NCI-H446 treated with DMSO at 0.1 percent for 48 hours (cell line): Measurements from ENCODE around the gene TMEM248.
"Not testable (repeated sequence)": the region's sequence is repeated elsewhere in the genome, so short reads cannot be mapped to it uniquely, and the experiment has no call there.

Experiments used
- DNase-seq: peaks from one replicate; lab custom pipeline; 2025; lab: John Stamatoyannopoulos, UW

The TMEM248 gene

DNA sequence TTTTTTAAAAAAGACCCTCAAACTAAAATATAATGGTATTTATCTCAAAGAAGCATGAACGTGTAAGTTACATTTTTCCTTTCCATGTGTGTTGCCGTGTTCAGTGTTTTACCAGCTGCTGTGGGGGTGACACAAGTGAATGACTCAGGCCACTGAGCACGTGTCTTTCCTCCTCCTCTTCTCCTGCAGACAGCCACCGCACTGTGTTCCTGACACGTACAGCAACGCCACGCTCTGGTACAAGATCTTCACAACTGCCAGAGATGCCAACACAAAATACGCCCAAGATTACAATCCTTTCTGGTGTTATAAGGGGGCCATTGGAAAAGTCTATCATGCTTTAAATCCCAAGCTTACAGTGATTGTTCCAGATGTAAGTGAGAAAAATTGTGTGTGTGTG lies 29.7 kb downstream of the TMEM248 start:
- DNase-seq, result no peak

- DNase-seq, result no peak
Measured at GRCh38 chr7:66952343-66953043, 31.5 kb downstream of the TMEM248 start.

DNA sequence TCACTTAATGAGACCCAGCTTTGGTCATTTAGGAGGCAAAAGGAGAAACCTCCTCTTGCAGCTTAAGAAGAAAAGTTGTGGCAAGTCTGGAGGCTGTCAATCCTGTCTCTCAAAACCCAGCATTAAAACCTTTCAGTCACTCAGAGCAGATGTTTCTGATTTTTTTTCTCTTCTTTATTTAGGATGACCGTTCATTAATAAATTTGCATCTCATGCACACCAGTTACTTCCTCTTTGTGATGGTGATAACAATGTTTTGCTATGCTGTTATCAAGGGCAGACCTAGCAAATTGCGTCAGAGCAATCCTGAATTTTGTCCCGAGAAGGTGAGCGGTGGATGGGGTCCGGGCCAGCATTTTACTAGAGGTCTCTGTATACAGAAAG lies 32.0 kb downstream of the TMEM248 start:
- DNase-seq, result no peak

DNA sequence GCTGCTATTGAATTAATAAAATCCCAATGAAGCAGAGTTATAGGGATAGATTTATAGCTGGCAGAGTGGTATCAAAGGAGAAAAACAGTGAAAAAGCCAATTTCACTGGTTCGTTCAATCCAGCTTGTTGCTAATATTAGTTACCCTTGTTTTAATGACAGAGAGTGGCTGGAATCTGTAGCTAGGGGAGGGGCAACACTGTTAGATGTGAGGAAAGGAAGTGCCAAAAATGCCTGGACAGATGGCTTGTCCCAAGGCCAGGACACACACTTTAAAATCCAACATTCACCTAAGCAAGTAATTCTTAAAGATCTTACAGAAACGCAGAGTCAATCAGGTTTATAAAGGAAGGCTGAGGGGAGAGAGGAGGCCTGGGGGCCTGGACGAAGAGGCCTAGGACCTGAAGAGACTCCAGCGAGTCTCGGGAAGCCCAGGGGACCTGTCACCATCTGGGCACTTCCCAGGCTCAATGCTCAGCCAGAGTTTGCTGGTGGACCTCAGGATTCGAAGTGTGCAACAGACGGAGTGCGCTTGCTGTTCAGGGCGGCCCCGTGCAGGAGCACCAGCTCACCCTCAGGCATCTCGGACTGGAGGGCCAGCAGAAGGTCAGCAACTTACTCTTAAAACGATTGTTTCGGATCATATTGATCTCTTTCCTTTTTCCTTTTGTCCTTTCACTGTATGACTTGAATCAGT lies 36.7 kb downstream of the TMEM248 start:
- no peak for DNase-seq

DNA sequence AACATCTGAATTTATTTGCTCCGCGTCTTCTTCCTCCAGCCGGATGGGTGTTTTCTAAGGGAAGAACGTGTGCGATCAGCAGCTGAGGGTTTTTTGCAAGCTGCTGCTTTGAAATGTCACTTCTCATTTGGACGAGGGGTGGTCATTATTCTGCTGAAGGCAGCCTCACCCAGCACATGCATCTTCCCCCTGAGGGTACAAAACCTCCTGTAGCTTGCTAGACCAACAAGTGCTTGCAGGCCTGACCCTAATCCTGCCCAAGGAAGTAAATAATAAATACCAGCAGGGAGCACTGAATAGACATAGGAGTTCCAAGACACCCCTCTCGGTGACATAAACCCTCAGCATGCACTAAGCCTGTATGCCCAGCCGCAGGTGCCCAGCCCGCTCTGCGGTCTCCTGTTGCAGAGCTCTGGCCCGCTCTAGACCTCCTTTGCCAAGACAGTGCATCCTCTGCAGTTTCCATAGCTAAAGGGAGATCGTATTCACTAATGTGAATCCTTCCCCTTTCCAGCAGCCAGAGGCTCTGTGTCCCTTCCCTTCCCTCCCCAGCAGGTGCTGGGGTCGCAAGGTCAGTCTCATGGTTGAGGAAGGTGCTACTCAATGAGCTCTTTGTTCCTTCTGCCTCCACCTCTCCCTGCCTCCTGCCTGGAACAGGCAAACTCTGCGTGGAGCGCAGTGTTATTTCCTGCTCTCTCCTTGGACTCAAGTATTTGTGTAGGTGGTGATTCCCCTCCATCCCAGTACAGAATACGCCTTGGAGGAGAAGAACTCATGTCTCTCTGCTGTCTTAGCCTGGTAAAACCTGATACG lies 37.7 kb downstream of the TMEM248 start:
- no peak for DNase-seq

DNA sequence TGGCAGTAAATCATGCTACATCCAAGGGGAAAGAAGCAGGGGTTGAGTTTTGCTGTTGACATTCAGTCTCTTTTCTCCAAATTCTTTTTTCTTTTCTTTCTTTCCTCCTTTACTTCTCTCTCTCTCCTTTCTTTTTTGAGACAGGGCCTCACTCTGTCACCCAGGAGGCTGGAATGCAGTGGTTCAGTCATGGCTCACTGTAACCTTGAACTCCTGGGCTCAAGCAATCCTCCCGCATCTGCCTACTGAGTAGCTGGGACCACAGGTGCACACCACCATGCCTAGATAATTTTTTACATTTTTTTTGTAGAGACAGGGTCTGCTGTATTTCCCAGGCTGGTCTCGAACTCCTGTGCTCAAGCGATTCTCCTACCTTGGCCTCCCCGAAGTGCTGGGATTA lies 39.2 kb downstream of the TMEM248 start:
- DNase-seq, result no peak

- no peak for DNase-seq
Measured at GRCh38 chr7:66961096-66961495, 40.1 kb downstream of the TMEM248 start.

- no peak for DNase-seq
Measured at GRCh38 chr7:66964411-66964810, 43.4 kb downstream of the TMEM248 start.

- no peak for DNase-seq
Measured at GRCh38 chr7:66967029-66967428, 46.0 kb downstream of the TMEM248 start.

DNA sequence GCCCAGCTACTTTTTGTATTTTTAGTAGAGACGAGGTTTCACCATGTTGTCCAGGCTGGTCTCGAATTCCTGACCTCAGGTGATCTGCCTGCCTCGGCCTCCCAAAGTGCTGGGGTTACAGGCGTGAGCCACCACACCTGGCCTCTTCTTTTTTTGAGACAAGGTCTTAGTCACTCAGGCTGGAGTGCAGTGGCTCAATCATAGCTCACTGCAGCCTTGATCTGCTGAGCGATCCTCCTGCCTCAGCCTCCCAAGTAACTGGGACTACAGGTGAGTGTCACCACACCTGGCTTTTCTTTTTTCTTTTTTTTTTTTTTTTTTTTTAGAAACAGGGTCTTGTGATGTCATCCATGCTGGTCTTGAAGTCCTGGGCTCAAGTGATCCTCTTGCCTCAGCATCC lies 48.0 kb downstream of the TMEM248 start:
- DNase-seq, result not testable (repeated sequence)

DNA sequence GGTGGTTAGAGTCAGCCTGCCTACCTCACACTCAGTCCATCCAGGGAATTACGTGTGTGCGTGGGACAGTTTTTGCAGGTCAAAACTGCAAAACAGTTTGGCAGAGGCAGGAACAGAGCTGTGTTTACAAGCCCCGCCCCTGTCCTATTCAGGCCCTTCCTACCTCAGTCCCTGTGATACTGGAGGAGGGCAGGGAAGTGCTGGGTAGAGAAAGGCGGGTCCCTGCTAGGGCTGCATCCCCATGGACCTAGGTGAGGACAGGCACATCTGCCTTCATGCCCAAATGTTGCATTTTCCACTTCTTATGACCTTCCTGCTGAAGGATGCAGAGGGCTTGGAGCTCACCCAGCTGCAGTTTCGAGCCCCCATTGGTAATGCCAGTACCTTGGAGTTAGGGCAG lies 49.3 kb downstream of the TMEM248 start:
- DNase-seq, result no peak

- no peak for DNase-seq
Measured at GRCh38 chr7:66974986-66975590, 54.1 kb downstream of the TMEM248 start.

- DNase-seq, result not testable (repeated sequence)
Measured at GRCh38 chr7:66978312-66978711, 57.3 kb downstream of the TMEM248 start.

DNA sequence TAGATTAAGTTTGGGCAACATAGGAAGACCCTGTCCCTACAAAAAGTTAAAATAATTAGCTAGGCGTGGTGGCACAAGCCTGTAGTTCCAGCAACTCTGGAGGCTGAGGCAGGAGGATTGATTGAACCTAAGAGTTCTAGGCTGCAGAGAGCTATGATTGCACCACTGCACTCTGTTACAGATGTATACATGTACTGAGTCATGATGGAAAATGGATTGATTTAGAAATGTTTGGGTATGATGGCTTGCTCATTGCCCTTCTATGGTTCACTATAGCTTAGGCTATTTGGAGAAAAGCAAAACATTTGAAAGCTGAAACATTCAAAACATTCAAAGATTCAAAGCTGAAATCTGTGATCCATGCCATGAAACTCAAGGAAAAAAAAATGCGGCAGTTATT lies 58.0 kb downstream of the TMEM248 start:
- not testable (repeated sequence) for DNase-seq

- not testable (repeated sequence) for DNase-seq
Measured at GRCh38 chr7:66980336-66980735, 59.3 kb downstream of the TMEM248 start.

DNA sequence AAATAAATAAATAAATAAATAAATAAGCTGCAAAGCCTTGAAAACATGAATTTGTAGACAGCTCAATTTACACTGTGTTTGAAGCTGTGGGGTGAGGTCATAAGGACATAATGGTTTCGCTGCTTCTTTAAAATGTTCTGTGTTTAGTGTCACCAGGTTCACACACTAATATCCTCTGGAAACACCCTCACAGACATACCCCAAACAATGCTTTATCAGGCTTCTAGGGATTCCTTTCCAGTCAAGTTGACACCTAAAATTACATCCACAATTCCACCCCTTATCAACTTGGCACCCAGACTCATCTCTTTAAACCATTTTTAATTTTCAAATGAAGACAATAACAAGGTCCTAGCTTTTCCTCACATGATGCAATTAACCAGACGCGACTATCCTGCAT lies 68.5 kb downstream of the TMEM248 start:
- not testable (repeated sequence) for DNase-seq

DNA sequence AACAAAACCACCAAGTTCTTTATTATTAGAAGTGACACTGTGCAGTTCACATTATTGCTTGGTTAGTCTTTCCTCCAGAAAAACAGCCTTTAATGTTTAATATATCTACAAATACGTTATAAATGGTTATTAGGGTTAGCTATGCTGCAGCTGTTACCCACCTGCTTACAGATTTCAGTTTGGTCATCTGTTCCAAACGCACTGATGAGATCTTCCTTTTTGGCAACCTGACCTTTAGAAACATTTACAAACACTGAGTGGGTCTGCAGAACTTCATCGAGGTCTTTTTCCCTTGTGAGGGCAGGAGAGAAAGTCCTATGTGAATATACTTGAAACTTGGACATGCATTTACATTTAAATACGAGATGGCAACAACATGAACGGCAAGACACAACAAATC lies 73.0 kb downstream of the TMEM248 start:
- not testable (repeated sequence) for DNase-seq

DNA sequence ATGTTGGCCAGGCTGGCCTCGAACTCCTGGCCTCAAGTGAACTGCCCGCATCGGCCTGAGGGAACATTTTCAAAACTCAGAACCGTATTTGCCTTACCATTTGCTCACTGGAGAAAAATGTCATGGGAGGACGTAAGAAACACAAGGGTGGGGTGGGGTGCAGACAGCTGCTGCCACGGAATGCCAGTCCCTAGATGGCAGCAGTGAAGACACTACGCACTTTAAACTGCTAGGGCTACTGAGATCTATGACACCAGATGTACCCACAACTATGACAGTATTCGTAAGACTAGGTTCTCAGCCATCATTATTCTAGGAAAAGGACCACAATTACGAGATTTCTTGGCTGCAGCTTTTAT lies 73.6 kb downstream of the TMEM248 start:
- DNase-seq, result peak; percentile 12

DNA sequence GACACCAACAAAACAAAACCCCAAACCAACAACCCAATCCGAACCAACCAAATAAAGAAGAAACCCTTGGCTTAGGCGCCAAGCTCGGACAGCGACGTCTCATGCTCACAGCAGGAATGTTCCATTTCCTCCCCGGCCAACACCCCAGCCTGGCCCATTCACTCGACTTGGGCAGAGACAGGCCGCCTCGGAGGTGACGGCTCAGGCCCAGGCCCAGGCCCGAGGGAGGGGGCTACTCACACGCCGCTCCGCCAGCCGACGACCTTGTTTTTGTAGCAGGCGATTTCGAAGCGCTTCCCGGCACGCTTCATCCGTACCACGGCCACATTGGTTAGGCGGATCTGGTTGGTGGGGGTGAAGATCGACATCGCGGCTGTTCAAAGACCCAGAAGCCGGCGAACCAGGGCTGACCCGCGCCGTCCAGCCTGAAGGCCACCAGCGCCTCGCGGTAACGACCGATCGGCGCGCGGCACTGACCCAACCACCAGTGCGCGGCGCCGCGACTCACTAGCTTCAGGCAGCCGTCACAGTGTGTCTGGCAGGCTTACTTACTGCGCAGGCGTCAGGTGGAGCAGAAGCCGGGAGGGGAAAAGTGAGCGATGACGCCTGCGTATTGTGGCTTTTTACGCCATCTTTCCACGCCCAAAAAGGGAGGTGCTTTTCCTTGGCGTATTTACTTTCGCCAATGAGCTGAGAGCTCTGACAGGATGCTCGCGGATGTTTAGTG lies 74.2 kb downstream of the TMEM248 start, which contains the start of gene SBDS:
TSS of gene SBDS (minus strand) at position 537 of the 727 bp plus-strand sequence. CDS start at position 368, 169 bp downstream.
- DNase-seq, result peak; percentile 95

DNA sequence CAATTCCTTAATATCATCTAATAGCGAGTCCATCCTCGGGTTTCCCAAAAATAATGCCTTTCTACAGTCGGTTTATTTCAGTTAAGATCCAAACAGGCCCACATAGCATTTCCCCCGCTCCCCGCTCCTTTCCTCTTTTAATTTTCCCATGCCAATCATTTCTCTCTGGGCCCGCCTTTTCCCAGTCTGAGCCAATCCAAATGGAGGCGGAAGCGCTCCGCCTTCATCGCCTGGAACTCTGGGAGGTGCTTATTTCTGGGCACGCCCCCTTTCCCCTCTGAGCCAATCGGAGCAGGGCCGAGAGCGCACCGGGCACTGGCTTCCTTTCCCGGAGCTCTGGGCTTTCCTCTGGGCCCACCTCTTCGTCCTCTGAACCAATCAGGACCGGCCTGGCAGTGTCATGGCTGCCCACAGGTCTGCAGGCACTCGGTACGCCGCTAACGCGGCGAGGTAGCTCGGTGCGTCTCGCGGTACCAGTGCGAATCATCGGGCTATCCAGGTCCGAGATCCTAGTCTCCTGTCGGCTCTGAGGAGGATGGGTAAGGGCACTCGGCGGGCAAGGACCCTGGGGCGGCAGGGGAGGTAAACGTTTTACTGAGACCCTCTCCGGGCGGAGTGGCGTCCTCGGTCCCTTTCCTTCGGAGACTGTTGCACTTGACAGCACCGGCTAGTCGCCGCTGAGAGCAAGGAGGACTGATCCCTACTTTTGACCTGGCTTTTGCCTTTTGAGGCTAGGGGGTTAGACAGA lies 75.6 kb downstream of the TMEM248 start, which contains the start of gene TYW1:
TSS of gene TYW1 (plus strand) at position 390 of the 748 bp plus-strand sequence. CDS start at position 536, 146 bp downstream.
- DNase-seq, result peak; percentile 95
